Naive thymus-derived CD8-positive, alpha-beta T cell (primary cell): ENCODE measurements around the gene MINDY4B. TPM values are rescaled to one million over a fixed set of nuclear protein-coding genes. Genes with fewer than 3 reads are reported as not detected.
"Not testable (repeated sequence)": the region's sequence is repeated elsewhere in the genome, so short reads cannot be mapped to it uniquely, and the experiment has no call there.

Experiments used
- ATAC-seq, 2 donors: fragments of 150-1000 bp; cut with Tn5 transposase in 1 of 2; sonication (Bioruptor Pico), chemical (Tn5 transposase) in 1 of 2; 1 replicate in 1 of 2; 2 replicates in 1 of 2; pipeline ENCODE4 v1.10.0; 2021; ENCODE audit warnings: mild to moderate bottlenecking in 2 of 2, moderate library complexity in 2 of 2
- POLR2A ChIA-PET: fragments of 350-600 bp; sonication (Branson Sonifier 250); formaldehyde crosslinking; loops from one replicate; lab custom pipeline; 2021; ENCODE audit warnings: antibody characterized with exemption; lab: Charles Lee
- DNase-seq, 10 donors: peaks; one replicate each; pipeline versions ENCODE4 v3.0.0 to v3.0.0-alpha.2; 2020 to 2022
- H3K27ac Mint-ChIP-seq, 10 donors: one replicate each; pipeline ENCODE4 v1.8.0; 2020 to 2022; ENCODE audit warnings: mild to moderate bottlenecking in 10 of 10, mixed read lengths in 10 of 10, moderate library complexity in 4 of 10, inconsistent platforms in 1 of 10
- H3K27me3 Mint-ChIP-seq, 5 donors: one replicate each; pipeline ENCODE4 v1.8.0; 2021 to 2022; ENCODE audit warnings: mixed read lengths in 5 of 5
- H3K36me3 Mint-ChIP-seq, 3 donors: one replicate each; pipeline ENCODE4 v1.8.0; 2020 to 2022; ENCODE audit warnings: mixed read lengths in 3 of 3, mild to moderate bottlenecking in 2 of 3, inconsistent platforms in 1 of 3
- H3K4me1 Mint-ChIP-seq, 4 donors: one replicate each; pipeline ENCODE4 v1.8.0; 2021 to 2022; ENCODE audit warnings: mixed read lengths in 4 of 4
- H3K4me3 Mint-ChIP-seq, 10 donors: one replicate each; pipeline ENCODE4 v1.8.0; 2020 to 2022; ENCODE audit warnings: mild to moderate bottlenecking in 10 of 10, mixed read lengths in 10 of 10, moderate library complexity in 6 of 10, inconsistent platforms in 1 of 10
- H3K9me3 Mint-ChIP-seq, 9 donors: one replicate each; pipeline ENCODE4 v1.8.0; 2020 to 2022; ENCODE audit warnings: mixed read lengths in 9 of 9, mild to moderate bottlenecking in 3 of 9, inconsistent platforms in 1 of 9, moderate library complexity in 1 of 9
- polyA plus RNA-seq, 3 donors: library from polyadenylated mRNA; unstranded; fragments of 300-500 nt; fragmentation: Illumina TruSeq; gene quantifications; one replicate each; pipeline ENCODE4 v1.2.3, GENCODE V29; 2021
- total RNA-seq, 8 experiments: library from RNA in 2 of 8; stranded (reverse) in 2 of 8; gene quantifications; one replicate each; pipeline ENCODE4 v1.2.3 and lab custom pipeline; 2021 to 2026

Gene MINDY4B
- total and polyA plus RNA-seq, 5 experiments from 2014 or later: not detected

- no peak for ATAC-seq
- H3K27me3 Mint-ChIP-seq: peaks cover 7 to 27% (median 10%) of the 10 kb centered on the region in 5 donors
- H3K4me3 Mint-ChIP-seq: no peak overlapping the region
- H3K9me3 Mint-ChIP-seq: no peaks in the 10 kb centered on the region
- no peak for DNase-seq
- H3K36me3 Mint-ChIP-seq: no peaks in the 10 kb centered on the region
- POLR2A ChIA-PET: no interaction called here
- no peak overlapping the region for H3K27ac Mint-ChIP-seq
- peaks cover 2 to 11% (median 5%) of the 10 kb centered on the region in 4 donors for H3K4me1 Mint-ChIP-seq
Measured at GRCh38 chr3:150867434-150867833, 37.8 kb downstream of the MINDY4B start.

DNA sequence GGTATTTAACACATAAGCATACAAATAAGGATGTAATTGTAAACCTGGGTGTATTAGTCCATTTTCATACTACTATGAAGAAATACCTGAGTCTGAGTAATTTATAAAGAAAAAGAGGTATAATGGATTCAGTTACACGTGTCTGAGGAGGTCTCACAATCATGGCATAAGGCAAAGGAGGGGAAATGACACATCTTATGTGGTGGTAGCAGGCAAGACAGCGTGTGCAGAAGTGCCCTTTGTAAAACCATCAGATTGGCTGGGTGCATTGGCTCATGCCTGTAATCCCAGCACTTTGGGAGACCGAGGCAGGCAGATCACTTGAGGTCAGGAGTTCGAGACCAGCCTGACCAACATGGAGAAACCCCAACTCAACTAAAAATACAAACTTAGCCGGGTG is 41.3 kb downstream of the MINDY4B start:
- POLR2A ChIA-PET, H3K27ac Mint-ChIP-seq, DNase-seq, H3K9me3 Mint-ChIP-seq, H3K4me3 Mint-ChIP-seq, H3K36me3 Mint-ChIP-seq, ATAC-seq: not testable (repeated sequence)
- Mint-ChIP-seq H3K4me1 (peaks cover 2 to 11% (median 5%) of the 10 kb centered on the region in 4 donors), H3K27me3 (peaks cover 7 to 37% (median 12%) of the 10 kb centered on the region in 5 donors)

GRCh38 chr3:150861851-150862250 is 43.4 kb downstream of the MINDY4B start:
- no peak for ATAC-seq
- Mint-ChIP-seq H3K9me3 (no peaks in the 10 kb centered on the region), H3K4me3 (no peak overlapping the region), H3K27ac (no peak overlapping the region), H3K36me3 (no peaks in the 10 kb centered on the region), H3K27me3 (peaks cover 6 to 37% (median 12%) of the 10 kb centered on the region in 5 donors), H3K4me1 (peaks cover 2 to 11% (median 5%) of the 10 kb centered on the region in 4 donors)
- POLR2A ChIA-PET: no interaction called here
- DNase-seq: no peak

DNA sequence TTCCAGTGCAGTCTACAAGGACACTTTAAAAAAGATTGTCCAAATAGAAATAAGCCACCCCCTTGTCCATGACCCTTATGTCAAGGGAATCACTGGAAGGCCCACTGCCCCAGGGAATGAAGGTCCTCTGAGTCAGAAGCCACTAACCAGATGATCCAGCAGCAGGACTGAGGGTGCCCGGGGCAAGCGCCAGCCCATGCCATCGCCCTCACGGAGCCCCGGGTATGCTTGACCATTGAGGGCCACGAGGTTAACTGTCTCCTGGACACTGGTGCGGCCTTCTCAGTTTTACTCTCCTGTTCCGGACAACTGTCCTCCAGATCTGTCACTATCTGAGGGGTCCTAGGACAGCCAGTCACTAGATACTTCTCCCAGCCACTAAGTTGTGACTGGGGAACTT is 47.3 kb downstream of the MINDY4B start:
- DNase-seq, H3K4me1 Mint-ChIP-seq, H3K9me3 Mint-ChIP-seq, POLR2A ChIA-PET, ATAC-seq, H3K27ac Mint-ChIP-seq, H3K4me3 Mint-ChIP-seq, H3K36me3 Mint-ChIP-seq: not testable (repeated sequence)
- H3K27me3 Mint-ChIP-seq: peaks cover 2 to 31% (median 10%) of the 10 kb centered on the region in 5 donors

DNA sequence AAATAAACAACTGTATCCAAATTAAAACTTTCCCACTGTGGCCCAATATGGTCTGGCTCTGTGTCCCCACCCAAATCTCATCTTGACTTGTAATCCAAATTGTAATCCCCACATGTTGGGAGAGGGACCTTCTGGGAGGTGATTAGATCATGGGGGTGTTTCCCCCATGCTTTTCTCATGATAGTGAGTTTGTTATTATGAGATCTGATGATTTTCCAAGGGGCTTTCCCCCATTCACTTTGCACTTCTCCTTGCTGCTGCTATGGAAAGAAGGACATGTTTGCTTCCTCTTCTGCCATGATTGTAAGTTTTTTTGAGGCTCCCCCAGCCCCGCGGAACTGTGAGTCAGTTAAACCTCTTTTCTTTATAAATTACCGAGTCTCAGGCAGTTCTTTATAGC is 55.0 kb downstream of the MINDY4B start:
- POLR2A ChIA-PET: no interaction called here
- Mint-ChIP-seq H3K4me1 (peaks cover 0 to 2% (median 0%) of the 10 kb centered on the region in 4 donors), H3K27ac (no peak overlapping the region), H3K36me3 (peaks cover 0 to 7% (median 0%) of the 10 kb centered on the region in 3 donors), H3K9me3 (peaks cover 0 to 14% (median 0%) of the 10 kb centered on the region in 9 donors), H3K27me3 (peaks cover 3 to 13% (median 8%) of the 10 kb centered on the region in 5 donors), H3K4me3 (no peak overlapping the region)
- DNase-seq: no peak
- no peak for ATAC-seq

GRCh38 chr3:150848864-150849263 is 56.4 kb downstream of the MINDY4B start:
- Mint-ChIP-seq H3K4me3 (no peak overlapping the region), H3K27ac (no peak overlapping the region), H3K27me3 (peaks cover 0 to 5% (median 1%) of the 10 kb centered on the region in 5 donors), H3K9me3 (peaks cover 0 to 14% (median 0%) of the 10 kb centered on the region in 9 donors), H3K4me1 (no peaks in the 10 kb centered on the region), H3K36me3 (peaks cover 0 to 7% (median 0%) of the 10 kb centered on the region in 3 donors)
- DNase-seq: no peak
- ATAC-seq: no peak
- POLR2A ChIA-PET: no interaction called here

- DNase-seq (no peak), ATAC-seq (no peak)
- Mint-ChIP-seq H3K4me1 (no peaks in the 10 kb centered on the region), H3K4me3 (no peak overlapping the region), H3K27ac (no peak overlapping the region), H3K27me3 (peaks cover 3 to 15% (median 10%) of the 10 kb centered on the region in 5 donors), H3K36me3 (peaks cover 0 to 7% (median 0%) of the 10 kb centered on the region in 3 donors), H3K9me3 (peaks cover 0 to 14% (median 0%) of the 10 kb centered on the region in 9 donors)
- POLR2A ChIA-PET: no interaction called here
Measured at GRCh38 chr3:150847433-150847832, 57.8 kb downstream of the MINDY4B start.

- Mint-ChIP-seq H3K4me3 (no peak overlapping the region), H3K27ac (no peak overlapping the region), H3K4me1 (no peaks in the 10 kb centered on the region), H3K9me3 (no peaks in the 10 kb centered on the region), H3K36me3 (no peaks in the 10 kb centered on the region), H3K27me3 (peaks cover 6 to 27% (median 15%) of the 10 kb centered on the region in 5 donors)
- POLR2A ChIA-PET: no interaction called here
- ATAC-seq (no peak), DNase-seq (no peak)
Measured at GRCh38 chr3:150844484-150844883, 60.8 kb downstream of the MINDY4B start.

- Mint-ChIP-seq H3K27me3 (peaks cover 6 to 27% (median 16%) of the 10 kb centered on the region in 5 donors), H3K27ac (no peak overlapping the region), H3K36me3 (no peaks in the 10 kb centered on the region), H3K4me1 (no peaks in the 10 kb centered on the region), H3K9me3 (no peaks in the 10 kb centered on the region), H3K4me3 (no peak overlapping the region)
- no peak for DNase-seq
- ATAC-seq: no peak
- POLR2A ChIA-PET: no interaction called here
Measured at GRCh38 chr3:150843241-150843640, 62.0 kb downstream of the MINDY4B start.

- ATAC-seq (no peak), DNase-seq (no peak)
- no peaks in the 10 kb centered on the region for H3K4me1 Mint-ChIP-seq
- H3K27ac Mint-ChIP-seq: no peak overlapping the region
- H3K4me3 Mint-ChIP-seq: no peak overlapping the region
- H3K36me3 Mint-ChIP-seq: no peaks in the 10 kb centered on the region
- POLR2A ChIA-PET: interaction anchor here (0.6 kb wide), 1 partner anchor 215 kb away, joined by 6 read pairs; no protein-coding TSS in a partner anchor
- H3K27me3 Mint-ChIP-seq: peaks cover 8 to 27% (median 19%) of the 10 kb centered on the region in 5 donors
- no peaks in the 10 kb centered on the region for H3K9me3 Mint-ChIP-seq
Measured at GRCh38 chr3:150840802-150841515, 64.3 kb downstream of the MINDY4B start.

DNA sequence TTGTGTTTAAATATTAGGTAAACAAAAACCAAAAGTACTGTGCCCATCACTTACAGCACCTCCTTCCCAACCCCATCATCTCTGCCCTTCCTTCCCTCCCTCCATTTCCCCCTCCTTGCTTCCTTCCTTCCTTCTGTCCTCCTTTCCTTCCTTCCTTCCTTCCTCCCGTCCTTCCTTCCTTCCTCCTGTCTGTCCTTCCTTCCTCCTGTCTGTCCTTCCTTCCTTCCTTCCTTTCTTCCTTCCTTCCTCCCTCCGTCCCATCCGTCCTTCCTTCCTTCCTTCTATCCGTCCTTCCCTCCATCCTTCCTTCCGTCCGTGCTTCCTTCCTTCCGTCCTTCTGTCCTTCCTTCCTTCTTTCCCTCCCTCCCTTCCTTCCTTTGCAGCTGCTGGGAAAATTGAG is 74.5 kb downstream of the MINDY4B start:
- no peak overlapping the region for H3K27ac Mint-ChIP-seq
- POLR2A ChIA-PET: no interaction called here
- DNase-seq (no peak), ATAC-seq (no peak)
- H3K4me1 Mint-ChIP-seq: peaks cover 0 to 4% (median 0%) of the 10 kb centered on the region in 4 donors
- no peak overlapping the region for H3K4me3 Mint-ChIP-seq
- H3K36me3 Mint-ChIP-seq: no peaks in the 10 kb centered on the region
- peaks cover 0 to 22% (median 8%) of the 10 kb centered on the region in 5 donors for H3K27me3 Mint-ChIP-seq
- no peaks in the 10 kb centered on the region for H3K9me3 Mint-ChIP-seq

- H3K36me3 Mint-ChIP-seq: no peaks in the 10 kb centered on the region
- no peaks in the 10 kb centered on the region for H3K9me3 Mint-ChIP-seq
- POLR2A ChIA-PET: no interaction called here
- no peak overlapping the region for H3K27ac Mint-ChIP-seq
- peak in 1 of 2 donors; percentile 60 for ATAC-seq
- peaks cover 0 to 4% (median 0%) of the 10 kb centered on the region in 4 donors for H3K4me1 Mint-ChIP-seq
- peak in 1 of 10 donors; percentile 11 for DNase-seq
- no peak overlapping the region for H3K4me3 Mint-ChIP-seq
- peaks cover 0 to 22% (median 8%) of the 10 kb centered on the region in 5 donors for H3K27me3 Mint-ChIP-seq
Measured at GRCh38 chr3:150830094-150830681, 75.1 kb downstream of the MINDY4B start.

DNA sequence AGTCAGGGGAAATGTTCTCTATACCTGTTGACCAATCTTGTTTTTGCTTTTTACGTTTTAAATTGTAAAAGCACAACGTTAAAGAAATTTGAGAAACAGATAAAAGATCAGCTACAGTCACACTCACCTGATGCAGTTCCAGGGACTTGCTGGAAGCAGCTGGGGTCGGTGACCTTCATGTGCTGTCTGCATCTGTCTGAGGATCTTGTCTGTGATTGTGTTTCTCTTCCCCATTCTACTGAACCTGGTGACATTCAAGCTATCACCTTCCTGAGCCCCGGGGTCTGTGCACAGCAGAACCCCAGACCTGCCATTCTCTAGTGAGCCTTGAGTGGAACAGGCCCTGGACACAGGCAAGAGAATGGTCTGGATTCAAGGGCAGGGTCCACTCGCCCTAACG is 75.8 kb downstream of the MINDY4B start:
- no peaks in the 10 kb centered on the region for H3K9me3 Mint-ChIP-seq
- peaks cover 0 to 22% (median 8%) of the 10 kb centered on the region in 5 donors for H3K27me3 Mint-ChIP-seq
- no peak overlapping the region for H3K27ac Mint-ChIP-seq
- no peaks in the 10 kb centered on the region for H3K36me3 Mint-ChIP-seq
- no peak overlapping the region for H3K4me3 Mint-ChIP-seq
- no peak for DNase-seq
- H3K4me1 Mint-ChIP-seq: peaks cover 0 to 4% (median 0%) of the 10 kb centered on the region in 4 donors
- ATAC-seq: no peak
- POLR2A ChIA-PET: no interaction called here
